Measurements from ENCODE around the gene CTPS1.

The CTPS1 gene

GRCh38 chr1:40966417-40966816, 13.1 kb upstream of the CTPS1 start:
- no peak for DNase-seq (ENCODE audit: low read depth)

- DNase-seq (ENCODE audit: low read depth) = no peak
These were observed 10.1 kb upstream of the CTPS1 start for GRCh38 chr1:40969445-40969844.

- no peak for DNase-seq (ENCODE audit: low read depth)
These were observed 7.5 kb upstream of the CTPS1 start for GRCh38 chr1:40971966-40972365.

- DNase-seq (ENCODE audit: low read depth) = no peak
These were observed 5.6 kb upstream of the CTPS1 start for GRCh38 chr1:40973912-40974311.

- DNase-seq (ENCODE audit: low read depth) = no peak
These were observed 4.6 kb upstream of the CTPS1 start for GRCh38 chr1:40974945-40975344.

- no peak for DNase-seq (ENCODE audit: low read depth)
These were observed 2.4 kb upstream of the CTPS1 start for GRCh38 chr1:40976952-40977690.

- no peak for DNase-seq (ENCODE audit: low read depth)
These were observed 1.8 kb upstream of the CTPS1 start for GRCh38 chr1:40977716-40978115.

- DNase-seq (ENCODE audit: low read depth) = no peak
These were observed 633 bp upstream of the CTPS1 start for GRCh38 chr1:40978886-40979240.

- DNase-seq (ENCODE audit: low read depth) = no peak
These were observed 564 bp downstream of the CTPS1 start for GRCh38 chr1:40980068-40980452.

- no peak for DNase-seq (ENCODE audit: low read depth)
These were observed 1.1 kb downstream of the CTPS1 start for GRCh38 chr1:40980453-40981121.

- DNase-seq (ENCODE audit: low read depth) = no peak
These were observed 2.4 kb downstream of the CTPS1 start for GRCh38 chr1:40981691-40982448.

GRCh38 chr1:40982721-40983120, 3.2 kb downstream of the CTPS1 start:
- no peak for DNase-seq (ENCODE audit: low read depth)

GRCh38 chr1:40983286-40983685, 3.8 kb downstream of the CTPS1 start:
- DNase-seq (ENCODE audit: low read depth) = no peak

- no peak for DNase-seq (ENCODE audit: low read depth)
These were observed 4.6 kb downstream of the CTPS1 start for GRCh38 chr1:40984066-40984465.

GRCh38 chr1:40984531-40984930, 5.0 kb downstream of the CTPS1 start:
- no peak for DNase-seq (ENCODE audit: low read depth)

GRCh38 chr1:40985161-40985560, 5.7 kb downstream of the CTPS1 start:
- DNase-seq (ENCODE audit: low read depth) = no peak

- DNase-seq (ENCODE audit: low read depth) = no peak
These were observed 6.4 kb downstream of the CTPS1 start for GRCh38 chr1:40985875-40986274.

GRCh38 chr1:40986328-40986783, 6.9 kb downstream of the CTPS1 start:
- no peak for DNase-seq (ENCODE audit: low read depth)

- no peak for DNase-seq (ENCODE audit: low read depth)
These were observed 7.5 kb downstream of the CTPS1 start for GRCh38 chr1:40986956-40987355.

- DNase-seq (ENCODE audit: low read depth) = no peak
These were observed 8.2 kb downstream of the CTPS1 start for GRCh38 chr1:40987439-40988276.

- DNase-seq (ENCODE audit: low read depth) = no peak
These were observed 8.8 kb downstream of the CTPS1 start for GRCh38 chr1:40988280-40988679.

GRCh38 chr1:40989066-40989465, 9.6 kb downstream of the CTPS1 start:
- DNase-seq (ENCODE audit: low read depth) = no peak
